IMR-90 (cell line): ENCODE measurements around the gene CSE1L. TPM values are rescaled to one million over a fixed set of nuclear protein-coding genes. Genes with fewer than 3 reads are reported as not detected.

Experiments used
- ATAC-seq: fragments of 200-7000 bp; cut with Tn5 transposase; 2 replicates; pipeline ENCODE4 v1.9.1; 2020; ENCODE audit warnings: low read depth, mild to moderate bottlenecking, moderate library complexity
- BruUV-seq: library from RNA; stranded (reverse); fragments of 400-500 nt; replicated peaks from 2 replicates; lab custom pipeline; 2021; lab: Mats Ljungman, UMichigan
- CTCF ChIA-PET: fragments of 300-600 bp; formaldehyde crosslinking; extraction: SDS; loops from one replicate; lab custom pipeline; 2021; ENCODE audit warnings: antibody characterized with exemption; lab: Yijun Ruan, JAX
- POLR2A ChIA-PET: fragments of 300-600 bp; sonication (Branson Sonifier 250); formaldehyde crosslinking; loops from one replicate; lab custom pipeline; 2022; ENCODE audit warnings: antibody characterized with exemption; ENCODE audit not compliant: unreplicated experiment; lab: Charles Lee
- DNase-seq: peaks from one replicate; pipeline ENCODE4 v3.0.0; 2013
- H2AFZ ChIP-seq: replicated peaks from 2 replicates; pipeline ENCODE3; 2013; ENCODE audit warnings: low read length, mild to moderate bottlenecking; ENCODE audit not compliant: poor library complexity
- H2AK5ac ChIP-seq: 2 replicates; pipeline ENCODE4 v1.6.1; 2013; ENCODE audit warnings: low read depth, low read length, inconsistent platforms
- H2AK9ac ChIP-seq: replicated peaks from 2 replicates; pipeline ENCODE3; 2013; ENCODE audit warnings: mild to moderate bottlenecking, low read depth, low read length, moderate library complexity; ENCODE audit not compliant: poor library complexity
- H2BK120ac ChIP-seq: 2 replicates; pipeline ENCODE4 v1.6.1; 2013; ENCODE audit warnings: low read depth, low read length, inconsistent platforms
- H2BK15ac ChIP-seq: 3 replicates; pipeline ENCODE4 v1.6.1; 2013; ENCODE audit warnings: low read depth, low read length, inconsistent platforms
- H2BK20ac ChIP-seq: 2 replicates; pipeline ENCODE4 v1.6.1; 2013; ENCODE audit warnings: low read depth, mild to moderate bottlenecking, inconsistent platforms, low read length, moderate library complexity
- H2BK5ac ChIP-seq: 2 replicates; pipeline ENCODE4 v1.6.1; 2013; ENCODE audit warnings: mild to moderate bottlenecking, low read depth, low read length, inconsistent platforms; ENCODE audit not compliant: poor library complexity, severe bottlenecking
- H3K14ac ChIP-seq: replicated peaks from 2 replicates; pipeline ENCODE4 v1.6.1; 2013; ENCODE audit warnings: low read depth, low read length, inconsistent platforms
- H3K18ac ChIP-seq: 2 replicates; pipeline ENCODE4 v1.6.1; 2013; ENCODE audit warnings: low read depth, low read length, control low read depth
- H3K23ac ChIP-seq: 2 replicates; pipeline ENCODE4 v1.6.1; 2013; ENCODE audit warnings: low read depth, low read length, inconsistent platforms
- H3K27ac ChIP-seq: 2 replicates; pipeline ENCODE4 v1.5.1; 2013; ENCODE audit warnings: mild to moderate bottlenecking, control low read depth, low read length; ENCODE audit not compliant: insufficient read depth
- H3K27me3 ChIP-seq: 2 replicates; pipeline ENCODE4 v1.6.1; 2013; ENCODE audit warnings: low read length; ENCODE audit not compliant: control insufficient read depth, insufficient read depth
- H3K36me3 ChIP-seq: 2 replicates; pipeline ENCODE4 v1.6.1; 2013; ENCODE audit warnings: low read length, mixed read lengths; ENCODE audit not compliant: control insufficient read depth, insufficient read depth
- H3K4ac ChIP-seq: 2 replicates; pipeline ENCODE4 v1.6.1; 2013; ENCODE audit warnings: low read depth, low read length, inconsistent platforms
- H3K4me1 ChIP-seq: 2 replicates; pipeline ENCODE4 v1.6.1; 2013; ENCODE audit warnings: low read length, mixed read lengths; ENCODE audit not compliant: control insufficient read depth, insufficient read depth
- H3K4me2 ChIP-seq: 2 replicates; pipeline ENCODE4 v1.6.1; 2013; ENCODE audit warnings: low read depth, mild to moderate bottlenecking, control low read depth, low read length, moderate library complexity
- H3K4me3 ChIP-seq: 2 replicates; pipeline ENCODE4 v1.5.1; 2013; ENCODE audit warnings: low read depth, mild to moderate bottlenecking, control low read depth, low read length, moderate library complexity; ENCODE audit not compliant: insufficient read depth
- H3K56ac ChIP-seq: 2 replicates; pipeline ENCODE4 v1.6.1; 2013; ENCODE audit warnings: low read length, inconsistent platforms; ENCODE audit not compliant: insufficient read depth; ENCODE audit errors: extremely low read depth
- H3K79me1 ChIP-seq, 2 experiments: 2 replicates each; pipeline ENCODE4 v1.6.1; 2013; ENCODE audit warnings: low read length in 2 of 2, inconsistent platforms in 1 of 2, low read depth in 1 of 2
- H3K9ac ChIP-seq: 2 replicates; pipeline ENCODE4 v1.6.1; 2013; ENCODE audit warnings: low read depth, low read length, control low read depth
- H3K9me1 ChIP-seq: 2 replicates; pipeline ENCODE4 v1.6.1; 2013; ENCODE audit warnings: low read length, inconsistent platforms; ENCODE audit not compliant: insufficient read depth
- H3K9me3 ChIP-seq: 2 replicates; pipeline ENCODE4 v1.6.1; 2013; ENCODE audit warnings: low read length; ENCODE audit not compliant: control insufficient read depth, insufficient read depth
- H4K20me1 ChIP-seq: 2 replicates; pipeline ENCODE4 v1.6.1; 2013; ENCODE audit warnings: low read length, inconsistent platforms; ENCODE audit not compliant: insufficient read depth
- H4K5ac ChIP-seq: 2 replicates; pipeline ENCODE4 v1.6.1; 2013; ENCODE audit warnings: mild to moderate bottlenecking, low read depth, low read length, control low read depth
- H4K8ac ChIP-seq, 2 experiments: 2 replicates each; pipeline ENCODE4 v1.6.1; 2013; ENCODE audit warnings: low read depth in 2 of 2, low read length in 2 of 2, control low read depth in 1 of 2, inconsistent platforms in 1 of 2
- H4K91ac ChIP-seq: 2 replicates; pipeline ENCODE4 v1.6.1; 2013; ENCODE audit warnings: low read depth, low read length, inconsistent platforms; ENCODE audit not compliant: insufficient read depth
- CHD1 ChIP-seq: IDR thresholded peaks from 2 replicates; pipeline ENCODE4 v1.6.1; 2012; ENCODE audit warnings: low read depth, low read length, improper control_type of control experiment
- ELK1 ChIP-seq: fragments of 150-350 bp; IDR thresholded peaks from 2 replicates; pipeline ENCODE4 v1.6.1; 2016; ENCODE audit warnings: low read depth, mild to moderate bottlenecking, low read length, moderate library complexity, borderline replicate concordance
- FOS ChIP-seq: fragments of 150-350 bp; IDR thresholded peaks from 2 replicates; pipeline ENCODE4 v1.6.1; 2016; ENCODE audit warnings: low read depth, low read length
- MXI1 ChIP-seq: IDR thresholded peaks from 2 replicates; pipeline ENCODE4 v1.6.1; 2012; ENCODE audit warnings: low read depth, mild to moderate bottlenecking, low read length, moderate library complexity, borderline replicate concordance
- POLR2A ChIP-seq: IDR thresholded peaks from 2 replicates; pipeline ENCODE4 v1.6.1; 2012; ENCODE audit warnings: mild to moderate bottlenecking, low read depth, low read length
- RAD21 ChIP-seq: IDR thresholded peaks from 2 replicates; pipeline ENCODE4 v1.6.1; 2012; ENCODE audit warnings: low read length, improper control_type of control experiment
- RFX5 ChIP-seq: IDR thresholded peaks from 2 replicates; pipeline ENCODE4 v1.8.0; 2012; ENCODE audit warnings: low read depth, mild to moderate bottlenecking, low read length, moderate library complexity
- SMC3 ChIP-seq: fragments of 150-350 bp; IDR thresholded peaks from 2 replicates; pipeline ENCODE4 v1.6.1; 2016; ENCODE audit warnings: low read depth, mild to moderate bottlenecking, antibody characterized with exemption, low read length, moderate library complexity
- WGBS, 2 experiments: methylation state at CpG; one replicate each; pipeline versions ENCODE4 v1.1.5 to v1.1.7; 2013; ENCODE audit warnings: missing lambda C conversion rate in 2 of 2; ENCODE audit not compliant: insufficient read length in 1 of 2; ENCODE audit errors: extremely low coverage in 2 of 2; 5-methylcytosine and 5-hydroxymethylcytosine counted together
- dilution Hi-C: fragments of 300-500 bp; cut with HindIII; formaldehyde crosslinking; loops from one replicate; pipeline ENCODE4 v1.14.3; 2018; ENCODE audit warnings: low sequenced_read_pairs; ENCODE audit not compliant: unreplicated experiment
- in situ Hi-C: fragments of 300-500 bp; cut with MboI; formaldehyde crosslinking; loops from 3 replicates; pipeline ENCODE4 v1.14.3; 2019; ENCODE audit warnings: low sequenced_read_pairs, inconsistent platforms, mixed read lengths
- intact Hi-C: fragments of 100-400 bp; cut with micrococcal nuclease; formaldehyde crosslinking; loops from 2 replicates; pipeline ENCODE4 v1.10.0; 2022
- polyA plus RNA-seq, 3 experiments: library from polyadenylated mRNA; depleted of rRNA; stranded (reverse); fragments of >200 nt; gene quantifications; 2 replicates each; pipeline ENCODE4 v1.2.3, GENCODE V29; 2012; ENCODE audit warnings: low replicate concordance in 1 of 3
- total RNA-seq: library from RNA; depleted of rRNA; stranded (reverse); fragments of >200 nt; gene quantifications from 2 replicates; pipeline ENCODE4 v1.2.3, GENCODE V29; 2012

CSE1L gene
- total and polyA plus RNA-seq, 2 of the 4 experiments (the other 2 are of a cell fraction) = 34.3 to 81.7 TPM

GRCh38 chr20:49037962-49038387 lies 8.1 kb upstream of the CSE1L start:
- no peaks in the 10 kb centered on the region for H3K9me3 ChIP-seq
- no peak overlapping the region for H3K4me3 ChIP-seq
- H3K27me3 ChIP-seq = no peaks in the 10 kb centered on the region
- no peak for ATAC-seq
- H3K23ac ChIP-seq = no peak overlapping the region; the same call in 1 of the 2 replicates
- no peak overlapping the region for H3K56ac ChIP-seq
- WGBS, 2 experiments = 86% methylated on average over 1 of the region's 3 CpGs; no CpG with 5 or more reads in 1 of the 2 experiments
- H4K5ac ChIP-seq = no peak overlapping the region
- 0 out of 2 replicates have a peak overlapping the region, but pooled peaks have one; percentile 22 for H3K14ac ChIP-seq
- TF ChIP-seq POLR2A (no peak), CHD1 (no peak), RFX5 (no peak), MXI1 (no peak), FOS (no peak), ELK1 (no peak), SMC3 (no peak), RAD21 (no peak)
- peak; percentile 4 for DNase-seq
- CTCF ChIA-PET = interaction anchor here (0.6 kb wide), 1 partner anchor 74 kb away, joined by 5 read pairs; no protein-coding TSS in a partner anchor
- H2BK5ac ChIP-seq = no peak overlapping the region
- H2AK9ac ChIP-seq = no peak overlapping the region
- H3K4me1 ChIP-seq = no peaks in the 10 kb centered on the region
- H4K20me1 ChIP-seq = no peaks in the 10 kb centered on the region; the same call in 1 of the 2 replicates
- H3K79me1 ChIP-seq = no peaks in the 10 kb centered on the region; a peak in 1 of 4 replicates
- H2AK5ac ChIP-seq = no peak overlapping the region
- POLR2A ChIA-PET = no interaction called here
- no peak overlapping the region for H3K27ac ChIP-seq
- no peak overlapping the region for H2BK15ac ChIP-seq
- no peak overlapping the region for H3K9ac ChIP-seq
- no peak overlapping the region for H2BK20ac ChIP-seq
- no peaks in the 10 kb centered on the region; the same call in 1 of the 2 replicates for H3K9me1 ChIP-seq
- H3K4me2 ChIP-seq = no peak overlapping the region
- H4K91ac ChIP-seq = no peak overlapping the region
- BruUV-seq = no TSS peak
- no peak overlapping the region for H4K8ac ChIP-seq
- no peak overlapping the region for H3K18ac ChIP-seq
- H2AFZ ChIP-seq = no peak overlapping the region
- H3K4ac ChIP-seq = no peak overlapping the region
- H2BK120ac ChIP-seq = no peak overlapping the region
- in situ Hi-C loops = no loop called here
- dilution Hi-C loops = no loop called here
- H3K36me3 ChIP-seq = peaks cover 10% of the 10 kb centered on the region
- intact Hi-C loops = no loop called here
